Immature natural killer cell (primary cell): ENCODE data around the gene WDR37. TPM values are rescaled to one million over a fixed set of nuclear protein-coding genes. Genes with fewer than 3 reads are reported as not detected.
"Not testable (repeated sequence)": the region's sequence is repeated elsewhere in the genome, so short reads cannot be mapped to it uniquely, and the experiment has no call there.

ENCODE experiments used
- DNase-seq, 3 donors: peaks; one replicate each; pipeline ENCODE4 v3.0.0; 2022; ENCODE audit warnings: mixed read lengths in 1 of 3
- H3K27ac Mint-ChIP-seq, 6 donors: one replicate each; pipeline ENCODE4 v1.8.0; 2020; ENCODE audit warnings: mixed read lengths in 6 of 6, mild to moderate bottlenecking in 5 of 6, inconsistent platforms in 4 of 6, moderate library complexity in 3 of 6
- H3K27me3 Mint-ChIP-seq, 3 donors: one replicate each; pipeline ENCODE4 v1.8.0; 2020 to 2021; ENCODE audit warnings: low read depth in 3 of 3, mild to moderate bottlenecking in 3 of 3, mixed read lengths in 3 of 3, moderate library complexity in 3 of 3, inconsistent platforms in 1 of 3
- H3K36me3 Mint-ChIP-seq, 3 donors: one replicate each; pipeline ENCODE4 v1.8.0; 2020; ENCODE audit warnings: mixed read lengths in 3 of 3, inconsistent platforms in 2 of 3, mild to moderate bottlenecking in 2 of 3
- H3K4me1 Mint-ChIP-seq, 2 donors: one replicate each; pipeline ENCODE4 v1.8.0; 2020; ENCODE audit warnings: inconsistent platforms in 2 of 2, mild to moderate bottlenecking in 2 of 2, mixed read lengths in 2 of 2, moderate library complexity in 1 of 2
- H3K4me3 Mint-ChIP-seq, 5 donors: one replicate each; pipeline ENCODE4 v1.8.0; 2020; ENCODE audit warnings: mild to moderate bottlenecking in 5 of 5, mixed read lengths in 5 of 5, inconsistent platforms in 3 of 5, moderate library complexity in 3 of 5
- H3K9me3 Mint-ChIP-seq, 6 donors: one replicate each; pipeline ENCODE4 v1.8.0; 2020; ENCODE audit warnings: mild to moderate bottlenecking in 6 of 6, mixed read lengths in 6 of 6, inconsistent platforms in 4 of 6, moderate library complexity in 3 of 6
- polyA plus RNA-seq, 3 donors: library from polyadenylated mRNA; unstranded; fragments of 300-500 nt; fragmentation: Illumina TruSeq; gene quantifications; one replicate each; pipeline ENCODE4 v1.2.3, GENCODE V29; 2021

The WDR37 gene
- polyA plus RNA-seq, 3 donors from 2014 or later = 16.7 to 32.2 (median 26.5) TPM

DNA sequence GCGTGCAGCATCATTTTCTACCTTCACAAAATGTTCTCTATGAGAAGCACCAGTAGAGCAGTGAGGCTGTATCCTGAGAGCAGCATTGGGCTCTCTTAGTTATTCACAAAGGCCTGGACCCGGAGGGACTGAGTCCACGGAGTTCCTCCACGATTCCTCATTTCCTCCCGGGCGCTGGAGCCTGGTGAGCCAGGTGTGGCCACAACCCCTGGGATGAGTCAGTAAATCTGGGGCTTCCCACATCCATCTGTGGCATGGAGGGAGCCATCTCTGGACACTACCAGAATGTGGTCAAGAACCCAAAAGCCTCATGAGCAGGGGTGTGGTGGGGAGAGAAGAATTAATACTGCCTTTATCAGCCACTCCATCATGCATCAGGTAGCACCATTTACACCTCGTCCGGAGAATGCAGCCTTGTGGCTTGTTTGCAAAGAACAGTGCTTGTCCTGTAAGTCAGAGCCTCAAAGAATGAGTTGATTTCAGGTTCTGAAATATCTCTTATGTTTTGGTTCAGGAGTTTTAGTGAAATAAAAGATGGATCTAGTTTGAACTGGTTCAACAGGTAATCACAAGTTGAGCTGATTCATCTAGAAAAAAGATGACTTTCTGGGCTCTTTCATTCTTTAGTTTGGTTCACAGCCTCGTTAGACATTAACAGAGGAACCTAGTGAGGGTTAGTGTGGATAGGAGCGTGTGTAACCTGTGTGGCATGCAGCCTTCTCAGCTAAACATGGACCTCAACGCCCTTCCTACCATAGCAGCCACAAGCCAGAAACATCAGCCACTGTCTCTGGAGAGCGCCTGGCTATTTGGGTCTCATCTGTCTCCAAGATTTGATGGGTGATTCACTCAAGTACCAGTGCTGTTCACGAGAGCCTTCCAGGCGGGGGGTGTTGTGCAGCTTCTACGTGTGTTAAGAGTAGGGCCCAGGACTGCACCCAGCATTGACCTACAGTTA lies 95.2 kb downstream of the WDR37 start:
- no peak overlapping the region for H3K4me3 Mint-ChIP-seq
- no peak for DNase-seq
- H3K27me3 Mint-ChIP-seq = peaks cover 0 to 8% (median 3%) of the 10 kb centered on the region in 3 donors
- H3K36me3 Mint-ChIP-seq = peaks cover 6 to 7% (median 7%) of the 10 kb centered on the region in 3 donors
- peaks cover 12 to 13% of the 10 kb centered on the region in 2 donors for H3K4me1 Mint-ChIP-seq
- peak overlapping the region in 1 of 6 donors; percentile 38 for H3K27ac Mint-ChIP-seq
- peaks cover 0 to 8% (median 8%) of the 10 kb centered on the region in 6 donors for H3K9me3 Mint-ChIP-seq

DNA sequence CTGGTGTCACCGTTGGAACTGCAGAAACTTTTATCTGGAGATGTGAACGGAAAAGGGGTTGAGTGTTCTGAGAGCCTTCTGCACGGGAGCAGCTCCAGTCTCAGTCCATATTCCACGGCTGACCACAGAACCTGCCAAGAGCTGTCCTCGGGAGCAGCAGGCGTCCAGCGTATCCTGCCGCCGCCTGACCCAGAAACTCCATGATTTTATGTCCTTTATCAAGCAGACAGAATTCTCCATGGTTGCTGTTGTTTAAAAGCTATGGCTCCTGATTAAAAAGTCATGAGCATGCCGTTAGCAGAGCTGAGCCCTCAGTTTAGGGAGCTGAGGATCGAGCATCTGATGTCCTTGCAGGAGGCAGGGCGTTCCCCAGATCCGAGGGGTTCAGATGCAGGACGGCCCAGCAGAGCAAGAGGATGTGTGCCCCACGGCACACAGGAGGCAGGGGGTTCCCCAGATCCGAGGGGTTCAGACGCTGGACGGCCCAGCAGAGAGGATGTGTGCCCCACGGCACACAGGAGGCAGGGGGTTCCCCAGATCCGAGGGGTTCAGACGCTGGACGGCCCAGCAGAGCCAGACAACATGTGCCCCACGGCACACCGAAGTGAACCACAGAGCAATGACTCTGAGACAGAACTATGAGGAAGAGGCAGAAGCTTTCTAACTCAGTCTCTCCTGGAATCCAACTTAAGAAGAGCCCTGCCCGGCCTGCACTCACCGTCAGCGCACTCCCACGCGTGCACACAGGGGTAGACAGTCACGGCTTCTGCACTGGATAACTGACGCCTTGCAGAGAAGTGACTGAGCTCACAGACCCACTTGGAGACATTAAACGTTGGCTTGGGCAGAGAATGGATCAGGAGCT lies 96.4 kb downstream of the WDR37 start:
- H3K27ac Mint-ChIP-seq = no peak overlapping the region
- no peak overlapping the region for H3K4me3 Mint-ChIP-seq
- peaks cover 0 to 3% (median 0%) of the 10 kb centered on the region in 3 donors for H3K36me3 Mint-ChIP-seq
- H3K9me3 Mint-ChIP-seq = peaks cover 0 to 3% (median 0%) of the 10 kb centered on the region in 6 donors
- peaks cover 12 to 13% of the 10 kb centered on the region in 2 donors for H3K4me1 Mint-ChIP-seq
- H3K27me3 Mint-ChIP-seq = peaks cover under 1 to 8% (median 1%) of the 10 kb centered on the region in 3 donors
- DNase-seq = no peak

DNA sequence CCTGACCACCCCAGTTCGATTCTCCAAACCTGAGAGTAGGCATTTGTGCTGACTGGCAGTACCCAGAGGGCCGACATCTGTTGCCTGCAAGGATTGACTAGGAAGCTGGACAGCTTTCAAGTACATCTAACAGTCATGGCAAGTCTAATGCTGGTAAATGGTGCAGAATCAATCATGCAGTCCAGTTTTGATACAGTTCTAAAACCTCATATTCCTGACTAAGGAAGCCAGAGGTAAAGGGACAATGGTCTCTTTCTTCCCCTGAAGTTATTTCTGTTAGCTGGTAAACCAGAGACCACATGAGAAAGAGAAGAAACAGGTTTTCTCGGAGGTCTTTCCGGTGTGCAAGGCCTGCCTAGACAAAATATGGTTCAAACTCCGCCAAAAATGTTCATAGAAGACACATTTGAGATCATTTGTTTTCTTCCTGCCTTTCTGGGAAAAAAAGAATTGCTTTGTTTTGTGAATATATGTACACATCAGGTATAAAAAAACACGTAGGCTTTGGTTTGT lies 97.1 kb downstream of the WDR37 start:
- Mint-ChIP-seq H3K27ac (no peak overlapping the region), H3K27me3 (peaks cover 1 to 8% (median 3%) of the 10 kb centered on the region in 3 donors), H3K36me3 (peaks cover 0 to 3% (median 0%) of the 10 kb centered on the region in 3 donors), H3K4me3 (no peak overlapping the region), H3K4me1 (peaks cover 12 to 13% of the 10 kb centered on the region in 2 donors), H3K9me3 (peaks cover 0 to 3% (median 0%) of the 10 kb centered on the region in 6 donors)
- DNase-seq = no peak

DNA sequence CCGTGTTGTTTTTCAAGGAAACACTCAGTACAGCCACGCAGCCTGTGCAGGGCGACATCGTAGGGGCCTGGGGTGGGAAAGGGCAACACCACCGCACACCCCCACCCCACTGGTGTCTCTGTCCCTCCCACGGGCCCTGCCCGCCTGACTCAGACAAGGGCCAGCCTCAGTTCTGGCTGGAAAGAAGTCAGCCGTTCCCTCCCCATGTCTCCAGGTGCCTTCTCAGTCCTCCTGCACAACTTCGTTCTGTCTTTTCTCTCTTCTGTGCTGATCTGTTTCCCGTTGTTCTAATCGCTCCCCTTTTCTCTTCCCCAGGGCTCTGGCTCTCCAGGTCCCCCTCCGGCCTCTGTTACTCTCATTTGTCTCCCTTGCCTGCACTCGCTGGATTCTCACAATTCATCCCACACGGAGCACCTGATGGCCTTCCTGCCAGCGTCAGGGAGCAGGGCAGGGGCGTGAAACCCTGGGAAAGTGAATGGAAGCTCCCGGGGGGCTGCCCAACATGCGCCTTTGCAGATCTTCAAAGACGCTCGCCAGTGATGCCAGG lies 97.7 kb downstream of the WDR37 start:
- Mint-ChIP-seq H3K36me3 (peaks cover 0 to 3% (median 0%) of the 10 kb centered on the region in 3 donors), H3K9me3 (peaks cover 0 to 2% (median 0%) of the 10 kb centered on the region in 6 donors), H3K4me1 (peaks cover 12 to 13% of the 10 kb centered on the region in 2 donors), H3K4me3 (no peak overlapping the region), H3K27ac (no peak overlapping the region), H3K27me3 (peaks cover 1 to 8% (median 3%) of the 10 kb centered on the region in 3 donors)
- DNase-seq = no peak

DNA sequence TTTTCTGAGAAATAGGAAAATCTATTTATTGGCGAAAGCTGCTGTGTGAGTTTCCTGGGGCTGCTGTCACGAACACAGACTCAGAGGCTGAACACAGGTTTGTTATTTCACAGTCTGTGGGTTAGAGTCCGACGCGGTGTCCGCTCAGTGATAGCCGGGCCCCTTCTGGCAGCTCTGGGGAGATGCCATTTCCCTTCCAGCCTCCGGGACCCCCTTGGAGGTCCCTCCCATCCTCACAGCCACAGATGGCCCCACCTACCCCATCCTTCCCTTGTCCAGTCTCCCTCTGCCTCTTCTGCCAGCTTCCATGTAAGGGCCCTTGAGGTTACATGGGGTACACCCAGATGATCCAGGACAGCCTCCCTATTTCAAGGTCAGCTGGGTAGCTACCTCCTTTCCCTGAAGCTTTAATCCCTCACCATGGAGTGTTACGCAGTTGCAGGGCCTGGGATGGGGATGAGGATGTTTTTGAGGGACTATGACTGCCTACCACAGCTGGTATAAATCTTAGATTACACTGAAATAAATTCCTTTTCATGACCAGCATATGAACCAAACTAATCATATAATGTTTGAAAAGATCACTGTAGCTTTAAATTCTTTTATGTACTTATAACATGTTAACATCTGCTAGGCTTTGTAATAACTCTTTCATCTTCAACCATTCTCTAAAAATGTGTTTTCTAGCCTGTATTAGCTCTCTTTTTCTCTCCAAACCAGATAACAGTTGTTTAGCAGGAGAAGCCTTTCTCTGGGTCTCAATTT lies 98.5 kb downstream of the WDR37 start:
- Mint-ChIP-seq H3K4me1 (peaks cover 8% of the 10 kb centered on the region in 2 donors), H3K27ac (no peak overlapping the region), H3K4me3 (no peak overlapping the region), H3K27me3 (peaks cover 1 to 8% (median 3%) of the 10 kb centered on the region in 3 donors), H3K36me3 (peaks cover 0 to 3% (median 0%) of the 10 kb centered on the region in 3 donors), H3K9me3 (no peaks in the 10 kb centered on the region)
- DNase-seq = no peak

DNA sequence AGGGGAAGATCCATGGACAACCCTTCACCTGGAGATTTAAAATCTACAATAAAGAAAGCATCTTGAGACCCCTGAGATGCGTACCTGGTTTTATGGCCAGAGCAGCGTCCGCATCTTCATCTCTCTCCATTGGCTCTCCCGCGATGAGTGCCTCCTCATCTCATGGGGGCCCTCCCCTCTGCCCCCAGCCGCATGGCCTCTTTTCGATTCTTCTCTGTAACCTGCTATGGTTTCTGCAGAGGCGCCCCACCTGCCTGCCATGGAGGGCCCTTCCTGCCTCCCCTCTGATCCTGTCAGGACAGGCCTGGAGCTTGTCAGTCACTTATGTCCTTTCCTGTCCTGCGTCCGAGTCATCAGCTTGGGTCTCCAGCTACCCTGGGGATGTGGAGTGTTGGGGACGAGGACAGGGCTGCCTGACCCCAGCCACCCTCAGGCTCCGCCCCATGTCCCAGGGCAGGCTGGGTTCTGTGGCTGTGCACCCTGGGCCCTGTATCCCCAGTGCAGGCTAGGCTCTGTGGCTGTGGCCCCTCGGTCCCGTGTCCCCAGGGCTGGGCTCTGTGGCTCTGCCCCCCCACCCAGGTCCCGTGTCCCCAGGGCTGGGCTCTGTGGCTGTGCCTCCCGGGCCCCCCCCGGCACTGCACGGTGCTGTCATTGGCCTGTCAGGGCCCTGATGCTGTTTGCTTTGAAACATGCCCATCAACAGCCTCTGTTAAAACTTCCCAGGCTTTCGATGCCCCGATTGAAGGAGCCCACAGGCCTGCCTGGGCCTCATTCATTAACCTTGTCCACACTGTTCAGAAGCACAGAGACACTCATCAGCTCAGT lies 99.8 kb downstream of the WDR37 start:
- no peaks in the 10 kb centered on the region for H3K4me1 Mint-ChIP-seq
- no peaks in the 10 kb centered on the region for H3K9me3 Mint-ChIP-seq
- no peak overlapping the region for H3K27ac Mint-ChIP-seq
- no peak overlapping the region for H3K4me3 Mint-ChIP-seq
- no peak for DNase-seq
- H3K36me3 Mint-ChIP-seq = peaks cover 0 to 3% (median 0%) of the 10 kb centered on the region in 3 donors
- peaks cover 1 to 7% (median 3%) of the 10 kb centered on the region in 3 donors for H3K27me3 Mint-ChIP-seq

DNA sequence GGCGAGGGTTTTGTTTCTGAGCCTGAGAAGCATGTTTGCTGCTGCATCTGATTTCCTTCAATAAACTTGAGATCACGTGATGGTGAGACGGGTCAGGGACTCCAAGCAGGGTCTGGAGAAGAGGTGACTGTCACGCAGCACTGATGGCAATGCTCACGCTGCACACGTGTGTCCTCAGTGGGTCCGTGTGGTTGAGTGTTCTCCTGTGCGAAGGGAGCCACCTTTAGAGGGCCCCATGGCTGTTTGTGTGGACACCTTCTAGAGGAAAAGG lies 100.4 kb downstream of the WDR37 start:
- no peak overlapping the region for H3K27ac Mint-ChIP-seq
- H3K4me3 Mint-ChIP-seq = no peak overlapping the region
- peaks cover 1 to 5% (median 3%) of the 10 kb centered on the region in 3 donors for H3K27me3 Mint-ChIP-seq
- peaks cover 0 to 3% (median 0%) of the 10 kb centered on the region in 3 donors for H3K36me3 Mint-ChIP-seq
- no peaks in the 10 kb centered on the region for H3K9me3 Mint-ChIP-seq
- no peaks in the 10 kb centered on the region for H3K4me1 Mint-ChIP-seq
- DNase-seq = no peak

DNA sequence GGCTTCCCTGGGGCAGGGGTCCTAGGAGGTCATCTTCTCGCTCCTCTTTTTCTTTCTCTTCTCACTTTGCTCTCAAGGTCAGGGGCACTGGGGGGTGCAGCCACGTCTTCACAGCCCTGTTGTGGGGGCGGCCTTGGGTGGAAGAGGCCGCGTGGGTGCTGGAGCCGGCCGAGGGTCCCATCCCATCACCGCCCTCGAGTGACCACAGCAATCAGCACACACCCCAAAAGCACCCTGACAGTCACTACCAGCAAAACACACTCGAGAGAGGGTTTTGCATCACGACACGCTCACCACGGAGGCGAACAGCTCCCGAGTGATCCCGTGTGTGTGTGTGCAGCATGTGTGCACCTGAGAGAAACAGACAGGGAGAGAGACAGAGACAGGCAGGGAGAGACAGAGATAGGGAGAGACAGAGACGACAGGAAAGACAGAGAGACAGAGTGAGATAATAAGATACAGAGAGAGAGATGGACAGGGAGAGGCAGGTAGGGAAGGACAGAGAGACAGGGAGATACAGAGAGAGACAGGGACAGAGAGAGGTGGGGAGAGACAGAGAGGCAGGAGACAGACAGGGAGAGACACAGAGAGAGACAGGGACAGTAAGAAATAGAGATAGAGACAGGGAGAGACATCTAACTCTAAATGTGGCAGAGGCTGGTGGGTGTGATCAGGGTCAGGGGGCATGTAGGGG lies 100.9 kb downstream of the WDR37 start:
- Mint-ChIP-seq H3K36me3 (peaks cover 0 to 3% (median 0%) of the 10 kb centered on the region in 3 donors), H3K4me3 (no peak overlapping the region), H3K9me3 (no peaks in the 10 kb centered on the region), H3K27me3 (peaks cover 1 to 6% (median 5%) of the 10 kb centered on the region in 3 donors), H3K27ac (no peak overlapping the region), H3K4me1 (no peaks in the 10 kb centered on the region)
- DNase-seq = no peak

DNA sequence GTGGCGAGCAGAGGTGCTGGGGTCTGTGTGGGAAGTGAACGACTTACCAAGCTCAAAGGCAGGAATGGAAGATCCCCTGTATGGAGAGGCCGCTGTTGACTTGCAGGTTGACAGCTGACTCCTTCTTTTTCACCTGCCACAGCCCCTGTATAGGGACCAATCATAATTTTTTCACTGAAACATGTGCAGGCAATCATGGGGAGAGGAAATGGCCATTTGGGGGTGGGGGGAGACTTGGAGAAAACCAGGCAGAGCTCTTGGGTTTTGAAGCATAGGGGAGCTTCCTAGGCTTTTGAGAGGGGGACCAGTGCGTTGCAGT lies 101.4 kb downstream of the WDR37 start:
- Mint-ChIP-seq H3K27me3 (peaks cover 1 to 6% (median 5%) of the 10 kb centered on the region in 3 donors), H3K36me3 (peaks cover 0 to 3% (median 0%) of the 10 kb centered on the region in 3 donors), H3K4me3 (no peak overlapping the region), H3K27ac (no peak overlapping the region), H3K9me3 (no peaks in the 10 kb centered on the region), H3K4me1 (no peaks in the 10 kb centered on the region)
- no peak for DNase-seq

DNA sequence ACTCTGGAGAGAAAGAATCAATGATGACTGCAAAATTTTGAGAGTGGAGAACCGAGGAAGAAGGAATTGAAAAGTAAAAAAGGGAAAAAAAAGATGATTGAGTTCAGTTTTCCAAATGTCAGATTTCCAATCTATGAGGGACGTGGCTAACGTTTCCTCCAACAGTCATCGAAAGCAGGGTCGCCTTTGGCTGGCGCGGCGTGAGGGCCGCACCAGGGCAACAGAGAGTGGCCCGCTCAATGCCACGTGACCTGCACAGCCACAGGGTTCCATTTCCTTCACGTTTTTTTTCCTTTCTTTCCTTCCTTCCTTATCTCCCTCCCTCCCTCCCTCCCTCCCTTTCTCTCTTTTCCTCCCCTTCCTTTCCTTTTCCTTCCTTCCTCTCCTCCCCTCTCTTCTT lies 101.9 kb downstream of the WDR37 start:
- Mint-ChIP-seq H3K4me3 (no peak overlapping the region), H3K27ac (no peak overlapping the region), H3K27me3 (peaks cover 1 to 6% (median 5%) of the 10 kb centered on the region in 3 donors)

DNA sequence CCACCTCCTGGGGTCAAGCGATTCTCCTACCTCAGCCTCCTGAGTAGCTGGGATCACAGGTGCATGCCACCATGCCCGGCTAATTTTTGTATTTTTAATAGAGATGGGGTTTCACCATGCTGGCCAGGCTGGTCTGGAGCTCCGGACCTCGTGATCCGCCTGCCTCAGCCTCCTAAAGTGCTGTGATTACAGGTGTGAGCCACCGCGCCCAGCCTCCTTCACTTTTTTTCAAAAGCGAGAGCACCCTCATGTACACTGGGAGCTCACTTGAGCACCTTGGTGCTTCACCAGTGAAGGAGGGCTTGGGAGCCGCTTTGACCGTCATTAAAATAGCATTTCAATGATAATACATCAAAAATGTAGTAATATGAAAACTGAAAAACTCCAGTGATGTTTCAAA lies 102.4 kb downstream of the WDR37 start:
- DNase-seq = not testable (repeated sequence)

More for the DNA sequence above, 101.9 kb downstream of the WDR37 start:
- Mint-ChIP-seq H3K4me1 (no peaks in the 10 kb centered on the region), H3K36me3 (peaks cover 0 to 3% (median 0%) of the 10 kb centered on the region in 3 donors), H3K9me3 (no peaks in the 10 kb centered on the region)
- DNase-seq = no peak

More for the DNA sequence above, 102.4 kb downstream of the WDR37 start:
- H3K27ac Mint-ChIP-seq, H3K9me3 Mint-ChIP-seq, H3K36me3 Mint-ChIP-seq, H3K4me1 Mint-ChIP-seq, H3K27me3 Mint-ChIP-seq, H3K4me3 Mint-ChIP-seq: not testable (repeated sequence)
